Naive B cell (primary cell): ENCODE data around the gene RAB39A. TPM values are rescaled to one million over a fixed set of nuclear protein-coding genes. Genes with fewer than 3 reads are reported as not detected.

Experiments used
- ATAC-seq, 2 donors: fragments of 150-1000 bp; cut with Tn5 transposase; 2 replicates each; pipeline ENCODE4 v1.10.0; 2021; ENCODE audit warnings: low read depth in 2 of 2, mild to moderate bottlenecking in 2 of 2, moderate library complexity in 2 of 2
- DNase-seq: peaks from one replicate; pipeline ENCODE4 v3.0.0; 2022
- H3K27ac Mint-ChIP-seq, 6 donors: one replicate each; pipeline ENCODE4 v1.8.0; 2020 to 2022; ENCODE audit warnings: mild to moderate bottlenecking in 6 of 6, mixed read lengths in 6 of 6, moderate library complexity in 5 of 6, inconsistent platforms in 2 of 6
- H3K27me3 Mint-ChIP-seq, 3 donors: one replicate each; pipeline ENCODE4 v1.8.0; 2021 to 2022; ENCODE audit warnings: mixed read lengths in 3 of 3, mild to moderate bottlenecking in 1 of 3
- H3K36me3 Mint-ChIP-seq, 2 donors: one replicate each; pipeline ENCODE4 v1.8.0; 2020 to 2022; ENCODE audit warnings: mixed read lengths in 2 of 2, inconsistent platforms in 1 of 2, mild to moderate bottlenecking in 1 of 2
- H3K4me1 Mint-ChIP-seq, 3 donors: one replicate each; pipeline ENCODE4 v1.8.0; 2020 to 2022; ENCODE audit warnings: mixed read lengths in 3 of 3, inconsistent platforms in 1 of 3, mild to moderate bottlenecking in 1 of 3, moderate library complexity in 1 of 3
- H3K4me3 Mint-ChIP-seq, 8 donors: one replicate each; pipeline ENCODE4 v1.8.0; 2020 to 2022; ENCODE audit warnings: mild to moderate bottlenecking in 8 of 8, mixed read lengths in 8 of 8, moderate library complexity in 8 of 8, inconsistent platforms in 2 of 8
- H3K9me3 Mint-ChIP-seq, 7 donors: one replicate each; pipeline ENCODE4 v1.8.0; 2020 to 2022; ENCODE audit warnings: mixed read lengths in 7 of 7, mild to moderate bottlenecking in 5 of 7, inconsistent platforms in 2 of 7, moderate library complexity in 1 of 7
- polyA plus RNA-seq, 6 donors: library from polyadenylated mRNA; unstranded; fragments of 300-500 nt; fragmentation: Illumina TruSeq; gene quantifications; one replicate each; pipeline ENCODE4 v1.2.3, GENCODE V29; 2021; ENCODE audit warnings: low read depth in 6 of 6

RAB39A gene
- polyA plus RNA-seq, 6 donors from 2014 or later = 0.31 to 1.1 (median 0.70) TPM; not detected in 1

DNA sequence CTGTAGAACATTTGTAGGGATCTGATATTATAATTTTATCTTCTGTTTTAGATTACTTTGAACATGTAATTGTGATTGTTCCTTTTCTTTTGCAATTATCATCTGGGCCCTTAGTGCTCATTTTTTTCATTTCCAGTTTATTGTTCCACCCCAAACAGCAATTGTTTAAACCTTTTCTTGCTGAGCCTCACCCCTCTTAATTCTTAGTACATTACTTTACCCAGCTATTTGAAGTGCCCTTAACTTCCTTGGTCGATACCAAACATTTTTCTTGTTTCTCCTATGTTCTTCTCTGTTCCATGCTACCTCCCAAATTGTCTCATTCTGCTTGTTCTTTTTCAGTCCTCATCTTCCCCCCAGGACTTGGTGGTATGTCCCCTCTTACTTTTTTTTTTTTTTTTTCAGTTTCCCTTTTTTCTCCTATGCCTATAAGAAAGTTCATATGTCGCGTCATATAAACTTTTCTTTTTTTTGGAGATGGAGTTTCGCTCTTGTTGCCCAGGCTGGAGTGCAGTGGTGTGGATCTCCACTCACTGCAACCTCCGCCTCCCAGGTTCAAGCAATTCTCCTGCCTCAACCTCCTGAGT is 84.0 kb downstream of the RAB39A start:
- H3K9me3 Mint-ChIP-seq = no peaks in the 10 kb centered on the region

More for the DNA sequence above, 84.0 kb downstream of the RAB39A start:
- Mint-ChIP-seq H3K4me3 (no peak overlapping the region), H3K36me3 (peaks cover 0 to 6% of the 10 kb centered on the region in 2 donors), H3K27me3 (no peaks in the 10 kb centered on the region), H3K4me1 (peaks cover 30 to 44% (median 31%) of the 10 kb centered on the region in 3 donors), H3K27ac (no peak overlapping the region)
- ATAC-seq (no peak), DNase-seq (no peak)

Other genes starting within 250 kb of the RAB39A start
- not detected for gene SLN, start 216.4 kb upstream of the RAB39A start, polyA plus RNA-seq
- gene SLC35F2, start 69.7 kb upstream of the RAB39A start, polyA plus RNA-seq = 10 to 100 TPM; 20.6 to 37.1 (median 23.3) TPM
- 10 to 100 TPM; 44.6 to 68.5 (median 52.7) TPM for gene CUL5, start 80.5 kb downstream of the RAB39A start, polyA plus RNA-seq
- 10 to 100 TPM; 20.2 to 36.0 (median 29.6) TPM for gene ACAT1, start 193.1 kb downstream of the RAB39A start, polyA plus RNA-seq